NB4 (cell line): ENCODE data around the gene CDC42BPA.

Experiments
- DNase-seq: peaks from one replicate; pipeline ENCODE4 v3.0.0; 2010; ENCODE audit warnings: low read depth
- H3K4me3 ChIP-seq: one replicate; pipeline ENCODE4 v1.5.1; 2011; ENCODE audit warnings: mild to moderate bottlenecking, low read depth, low read length, moderate library complexity
- CTCF ChIP-seq: IDR thresholded peaks from one replicate; pipeline ENCODE4 v1.5.1; 2012; ENCODE audit warnings: low read depth, low read length
- MYC ChIP-seq: IDR thresholded peaks from 2 replicates; pipeline ENCODE4 v1.6.1; 2011; ENCODE audit warnings: low read depth, low read length
- POLR2A ChIP-seq: IDR thresholded peaks from 2 replicates; pipeline ENCODE4 v1.6.1; 2011; ENCODE audit warnings: mild to moderate bottlenecking; ENCODE audit not compliant: insufficient read length; ENCODE audit errors: extremely low read depth
- TF ChIP-seq, protein P1 (sequence below): IDR thresholded peaks from 2 replicates; pipeline ENCODE4 v1.6.1; 2011; ENCODE audit warnings: low read depth, low read length

CDC42BPA gene

DNA sequence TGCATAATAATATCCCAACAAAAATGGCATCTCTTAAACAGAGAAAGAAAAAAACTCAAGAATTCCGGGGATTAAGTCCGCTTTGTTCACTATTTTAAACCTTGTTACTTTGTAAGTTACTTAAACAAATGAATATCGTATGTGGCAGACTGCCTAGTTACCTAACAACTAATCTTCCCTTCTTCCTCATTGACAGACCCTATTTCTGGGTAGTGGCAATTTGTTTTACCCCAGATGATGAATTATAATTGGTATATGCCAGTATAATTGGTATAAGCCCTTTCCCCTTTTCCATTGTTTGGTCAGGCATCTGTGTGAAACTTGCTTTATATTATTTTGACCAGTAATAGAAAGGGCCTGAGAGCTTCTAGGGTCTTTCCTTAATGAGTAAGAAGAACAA, 52.4 kb downstream of the CDC42BPA start:
- TF ChIP-seq MYC (no peak), POLR2A (no peak), CTCF (no peak)
- TF ChIP-seq, protein P1, sequence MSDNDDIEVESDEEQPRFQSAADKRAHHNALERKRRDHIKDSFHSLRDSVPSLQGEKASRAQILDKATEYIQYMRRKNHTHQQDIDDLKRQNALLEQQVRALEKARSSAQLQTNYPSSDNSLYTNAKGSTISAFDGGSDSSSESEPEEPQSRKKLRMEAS = no peak
- no peak overlapping the region for H3K4me3 ChIP-seq
- DNase-seq = no peak

DNA sequence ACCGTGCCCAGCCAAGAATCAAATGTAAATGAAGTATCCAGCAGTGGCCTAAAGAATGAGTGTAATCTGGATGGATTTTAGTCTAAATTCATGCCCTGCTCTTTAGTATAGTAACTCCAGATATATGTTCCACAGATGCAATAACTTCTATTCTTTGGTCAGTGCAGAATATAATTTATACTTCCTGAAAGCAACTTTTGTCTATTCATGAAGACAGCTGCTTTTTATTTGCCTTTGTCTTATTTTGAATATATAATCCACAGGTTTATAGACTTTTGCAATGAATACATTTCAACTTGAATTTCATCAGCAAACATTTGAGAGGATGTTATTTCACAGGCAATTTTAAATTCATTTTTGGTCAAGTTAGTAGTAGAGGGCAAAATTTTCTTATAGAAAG, 54.4 kb downstream of the CDC42BPA start:
- TF ChIP-seq, protein P1 = no peak
- no peak overlapping the region for H3K4me3 ChIP-seq
- no peak for DNase-seq

- no peak for DNase-seq
- no peak overlapping the region for H3K4me3 ChIP-seq
- TF ChIP-seq MYC = no peak
- TF ChIP-seq POLR2A = no peak
- TF ChIP-seq, protein P1 = no peak
- no peak for TF ChIP-seq CTCF
Observed at GRCh38 chr1:227261501-227261900, 56.8 kb downstream of the CDC42BPA start.

GRCh38 chr1:227260433-227260832, 57.9 kb downstream of the CDC42BPA start:
- no peak overlapping the region for H3K4me3 ChIP-seq
- no peak for TF ChIP-seq POLR2A
- no peak for TF ChIP-seq MYC
- TF ChIP-seq, protein P1 = no peak
- TF ChIP-seq CTCF = no peak
- no peak for DNase-seq

GRCh38 chr1:227257964-227258363, 60.3 kb downstream of the CDC42BPA start:
- no peak overlapping the region for H3K4me3 ChIP-seq
- TF ChIP-seq POLR2A (no peak), MYC (no peak), CTCF (no peak)
- TF ChIP-seq, protein P1 = no peak

DNA sequence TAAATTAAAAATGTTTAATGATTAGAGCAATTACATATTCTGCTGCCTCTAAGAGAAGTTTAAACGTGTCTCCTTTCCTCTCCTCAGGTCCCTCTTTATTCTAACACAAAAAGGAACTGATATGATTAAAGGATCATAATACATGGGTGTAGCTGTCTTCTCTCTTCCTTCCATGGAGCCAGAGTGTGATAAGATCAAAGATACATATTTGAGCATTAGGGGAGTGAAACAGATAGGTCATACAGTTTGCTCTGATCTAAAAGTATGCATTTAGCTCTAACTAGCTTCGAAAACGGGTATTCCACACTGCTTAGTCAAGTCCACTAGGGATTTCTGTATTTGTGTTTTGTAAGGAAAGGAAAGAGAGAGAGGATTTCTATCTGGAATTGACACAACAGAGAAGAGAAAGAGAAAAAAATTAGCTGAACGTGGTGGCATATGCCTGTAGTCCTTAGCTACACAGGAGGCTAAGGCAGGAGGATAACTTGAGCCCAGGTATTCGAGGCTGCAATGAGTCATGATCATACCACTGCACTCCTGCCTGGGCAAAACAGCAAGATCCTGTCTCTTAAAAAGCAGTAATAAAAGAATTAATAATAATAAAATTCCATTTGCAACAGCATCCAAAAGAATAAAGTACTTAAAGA, 63.1 kb downstream of the CDC42BPA start:
- TF ChIP-seq POLR2A = no peak
- no peak for TF ChIP-seq MYC
- TF ChIP-seq, protein P1 = no peak
- TF ChIP-seq CTCF = no peak
- DNase-seq = no peak
- H3K4me3 ChIP-seq = no peak overlapping the region

More at GRCh38 chr1:227257964-227258363, 60.3 kb downstream of the CDC42BPA start:
- DNase-seq = no peak
